ENCODE data around the gene TRPM6. TPM values are rescaled to one million over a fixed set of nuclear protein-coding genes. Genes with fewer than 3 reads are reported as not detected.

TRPM6 gene
- total RNA-seq, 1 experiment from 2014 or later, result 0.57 TPM

DNA sequence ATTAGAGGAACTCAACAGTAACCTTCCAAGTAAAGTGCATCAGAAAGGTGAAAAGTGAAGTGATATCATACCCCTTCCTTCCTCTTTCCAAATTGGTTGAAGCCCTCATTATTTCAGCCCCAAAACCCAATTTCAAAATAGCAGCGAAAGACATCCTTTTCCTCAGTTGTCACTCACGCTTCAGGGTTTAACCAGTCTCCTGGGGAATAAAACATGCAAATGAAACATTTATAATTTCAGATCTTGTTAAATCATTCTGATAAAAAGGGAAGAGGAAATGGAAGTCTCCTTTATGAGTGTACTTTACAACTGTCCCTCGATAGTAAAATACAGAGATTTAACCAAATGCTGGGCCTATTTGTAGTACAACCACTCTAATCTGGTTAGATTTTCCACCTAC, 22.5 kb downstream of the TRPM6 start:
- Histone ChIP-seq H3K9me3 (ENCODE audit: control insufficient read depth, low read depth, low read length) (no peaks in the 10 kb centered on the region), H3K9ac (ENCODE audit: extremely low read depth, insufficient read length, low read length) (no peak overlapping the region), H2AFZ (ENCODE audit: low read length) (no peak overlapping the region), H3K56ac (ENCODE audit: insufficient read length, low read depth, low read length) (no peak overlapping the region), H3K18ac (ENCODE audit: insufficient read length, low read depth, low read length) (no peak overlapping the region), H2BK5ac (ENCODE audit: insufficient read length, low read length) (no peak overlapping the region), H3K27ac (ENCODE audit: insufficient read length, low read depth, low read length) (no peak overlapping the region), H2BK20ac (ENCODE audit: low read depth, low read length, poor library complexity, severe bottlenecking) (no peak overlapping the region), H4K91ac (ENCODE audit: insufficient read length, low read depth, low read length) (no peak overlapping the region), H3K27me3 (ENCODE audit: insufficient read depth, low read length) (no peaks in the 10 kb centered on the region), H3K23ac (ENCODE audit: insufficient read length, low read depth, low read length) (no peak overlapping the region), H4K5ac (ENCODE audit: insufficient read length, low read depth, low read length) (no peak overlapping the region), H4K20me1 (ENCODE audit: control insufficient read depth, insufficient read depth, insufficient read length) (no peaks in the 10 kb centered on the region), H2AK5ac (ENCODE audit: insufficient read length, low read length) (no peak overlapping the region), H3K79me2 (ENCODE audit: insufficient read depth, low read length) (no peaks in the 10 kb centered on the region), H4K8ac (replicated peaks; ENCODE audit: insufficient read length, low read depth, low read length) (no peak overlapping the region), H3K14ac (ENCODE audit: insufficient read depth, low read length) (no peak overlapping the region), H3K79me1 (ENCODE audit: insufficient read depth, low read depth, low read length, poor library complexity, severe bottlenecking) (no peaks in the 10 kb centered on the region), H3K4ac (ENCODE audit: low read depth, low read length) (no peak overlapping the region), H3K4me1 (ENCODE audit: insufficient read depth, low read length) (no peaks in the 10 kb centered on the region), H2BK120ac (ENCODE audit: low read depth, low read length, poor library complexity, severe bottlenecking) (no peak overlapping the region), H3T11ph (ENCODE audit: low read length) (no peak overlapping the region), H2BK15ac (ENCODE audit: low read depth, low read length) (no peak overlapping the region), H2BK12ac (ENCODE audit: insufficient read length, low read depth, low read length) (no peak overlapping the region), H3K23me2 (ENCODE audit: insufficient read length, low read depth, low read length, poor library complexity, severe bottlenecking) (no peaks in the 10 kb centered on the region), H3K4me2 (ENCODE audit: insufficient read depth, insufficient read length, low read length) (no peak overlapping the region)
- Mint-ChIP-seq H3K4me1 (no peaks in the 10 kb centered on the region), H3K27ac (no peak overlapping the region), H3K4me3 (no peak overlapping the region), H3K27me3 (ENCODE audit: low read depth) (no peaks in the 10 kb centered on the region), H3K9me3 (no peaks in the 10 kb centered on the region), H3K36me3 (ENCODE audit: insufficient read depth in 1 of 3, low read depth in 3 of 3) (no peaks in the 10 kb centered on the region)
- TF ChIP-seq, protein P1, sequence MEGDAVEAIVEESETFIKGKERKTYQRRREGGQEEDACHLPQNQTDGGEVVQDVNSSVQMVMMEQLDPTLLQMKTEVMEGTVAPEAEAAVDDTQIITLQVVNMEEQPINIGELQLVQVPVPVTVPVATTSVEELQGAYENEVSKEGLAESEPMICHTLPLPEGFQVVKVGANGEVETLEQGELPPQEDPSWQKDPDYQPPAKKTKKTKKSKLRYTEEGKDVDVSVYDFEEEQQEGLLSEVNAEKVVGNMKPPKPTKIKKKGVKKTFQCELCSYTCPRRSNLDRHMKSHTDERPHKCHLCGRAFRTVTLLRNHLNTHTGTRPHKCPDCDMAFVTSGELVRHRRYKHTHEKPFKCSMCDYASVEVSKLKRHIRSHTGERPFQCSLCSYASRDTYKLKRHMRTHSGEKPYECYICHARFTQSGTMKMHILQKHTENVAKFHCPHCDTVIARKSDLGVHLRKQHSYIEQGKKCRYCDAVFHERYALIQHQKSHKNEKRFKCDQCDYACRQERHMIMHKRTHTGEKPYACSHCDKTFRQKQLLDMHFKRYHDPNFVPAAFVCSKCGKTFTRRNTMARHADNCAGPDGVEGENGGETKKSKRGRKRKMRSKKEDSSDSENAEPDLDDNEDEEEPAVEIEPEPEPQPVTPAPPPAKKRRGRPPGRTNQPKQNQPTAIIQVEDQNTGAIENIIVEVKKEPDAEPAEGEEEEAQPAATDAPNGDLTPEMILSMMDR (conservative IDR thresholded peaks at IDR 0.05), result no peak
- no CpG with 5 or more reads among the region's 3 CpGs for WGBS (ENCODE audit: extremely low coverage, insufficient read length, low lambda C conversion rate)
- no peak for DNase-seq

Measured in H9 (cell line).